SK-N-SH (cell line): Measurements from ENCODE around the gene COL21A1. TPM values are rescaled to one million over a fixed set of nuclear protein-coding genes. Genes with fewer than 3 reads are reported as not detected.

ENCODE experiments used
- CTCF ChIA-PET: fragments of 300-600, 350-600 bp; formaldehyde crosslinking; extraction: SDS; loops from one replicate; lab custom pipeline; 2021; lab: Yijun Ruan, JAX
- POLR2A ChIA-PET: fragments of 350-600 bp; sonication (Branson Sonifier 250); formaldehyde crosslinking; extraction: SDS; loops from one replicate; lab custom pipeline; 2020; ENCODE audit warnings: antibody characterized with exemption, inconsistent platforms; lab: Yijun Ruan, JAX
- DNase-seq: peaks from one replicate; pipeline ENCODE4 v3.0.0; 2012
- H2AFZ ChIP-seq: fragments of 200-600 bp; sonication (generic); 2 replicates; pipeline ENCODE4 v1.8.1; 2016; ENCODE audit warnings: antibody characterized with exemption, mild to moderate bottlenecking, low read depth
- H3F3A ChIP-seq: fragments of 200-600 bp; sonication (generic); replicated peaks from 2 replicates; pipeline ENCODE3; 2016; ENCODE audit warnings: antibody characterized with exemption, mild to moderate bottlenecking; ENCODE audit not compliant: insufficient read depth
- H3K27ac ChIP-seq, 2 experiments: fragments of 200-500 bp in 1 of 2; fragments of 200-600 bp in 1 of 2; sonication (Bioruptor generic) in 1 of 2; sonication (generic), shearing (Covaris generic) in 1 of 2; 2 replicates each; pipeline versions ENCODE4 v1.5.1 to v1.6.1; 2014 to 2016; ENCODE audit warnings: low read depth in 2 of 2, inconsistent platforms in 1 of 2, low read length in 1 of 2, mild to moderate bottlenecking in 1 of 2, mixed read lengths in 1 of 2
- H3K27me3 ChIP-seq: fragments of 200-600 bp; sonication (generic), shearing (Covaris generic); 2 replicates; pipeline ENCODE4 v1.6.1; 2016; ENCODE audit warnings: mixed run types; ENCODE audit not compliant: insufficient read depth
- H3K36me3 ChIP-seq, 2 experiments: fragments of 200-500 bp in 1 of 2; fragments of 200-600 bp in 1 of 2; sonication (Bioruptor generic) in 1 of 2; sonication (generic) in 1 of 2; replicated peaks in 1 of 2; 2 replicates each; pipeline versions ENCODE3 to v1.5.1; 2014 to 2016; ENCODE audit warnings: low read length in 1 of 2, mild to moderate bottlenecking in 1 of 2; ENCODE audit not compliant: insufficient read depth in 2 of 2, control insufficient read depth in 1 of 2
- H3K4me1 ChIP-seq, 2 experiments: fragments of 200-500 bp in 1 of 2; fragments of 200-600 bp in 1 of 2; sonication (Bioruptor generic) in 1 of 2; sonication (generic), shearing (Covaris generic) in 1 of 2; 2 replicates each; pipeline versions ENCODE4 v1.5.1 to v1.6.1; 2014 to 2016; ENCODE audit warnings: low read depth in 1 of 2, low read length in 1 of 2, mixed run types in 1 of 2; ENCODE audit not compliant: insufficient read depth in 2 of 2, control insufficient read depth in 1 of 2
- H3K4me2 ChIP-seq: fragments of 200-600 bp; sonication (generic), shearing (Covaris generic); 2 replicates; pipeline ENCODE4 v1.6.1; 2017; ENCODE audit warnings: mixed run types
- H3K4me3 ChIP-seq, 2 experiments: fragments of 200-500 bp in 1 of 2; fragments of 200-600 bp in 1 of 2; sonication (Bioruptor generic) in 1 of 2; sonication (generic), shearing (Covaris generic) in 1 of 2; 2 replicates each; pipeline versions ENCODE4 v1.5.1 to v1.8.1; 2014 to 2016; ENCODE audit warnings: low read depth in 2 of 2, inconsistent platforms in 1 of 2, low read length in 1 of 2, mild to moderate bottlenecking in 1 of 2, mixed read lengths in 1 of 2, moderate library complexity in 1 of 2
- H3K79me2 ChIP-seq: fragments of 200-600 bp; sonication (generic); 2 replicates; pipeline ENCODE4 v1.8.1; 2017; ENCODE audit warnings: mild to moderate bottlenecking; ENCODE audit not compliant: insufficient read depth
- H3K9ac ChIP-seq: fragments of 200-600 bp; sonication (generic); 2 replicates; pipeline ENCODE4 v1.6.1; 2017; ENCODE audit warnings: mixed run types
- H3K9me2 ChIP-seq: fragments of 200-600 bp; sonication (generic); 2 replicates; pipeline ENCODE4 v1.6.1; 2017; ENCODE audit warnings: mixed run types
- H3K9me3 ChIP-seq: fragments of 200-600 bp; sonication (generic); 2 replicates; pipeline ENCODE4 v1.6.1; 2017; ENCODE audit warnings: mixed run types, mild to moderate bottlenecking, moderate library complexity
- H4K20me1 ChIP-seq: fragments of 200-600 bp; sonication (generic); 2 replicates; pipeline ENCODE4 v1.6.1; 2017; ENCODE audit warnings: mild to moderate bottlenecking, mixed run types; ENCODE audit not compliant: insufficient read depth
- CHD2 ChIP-seq: fragments of 150-350 bp; IDR thresholded peaks from 2 replicates; pipeline ENCODE4 v1.6.1; 2018; ENCODE audit warnings: low read length; ENCODE audit not compliant: partially characterized antibody
- EP300 ChIP-seq, 2 experiments: IDR thresholded peaks; 2 replicates each; pipeline versions ENCODE4 v1.4.0 to v1.6.1; 2012; ENCODE audit warnings: borderline replicate concordance in 1 of 2, low read depth in 1 of 2, low read length in 1 of 2
- EZH2phosphoT487 ChIP-seq: fragments of 200-600 bp; sonication (generic); IDR thresholded peaks from 2 replicates; pipeline ENCODE4 v1.6.1; 2017; ENCODE audit warnings: low read depth, mixed run types, mild to moderate bottlenecking, antibody characterized with exemption, moderate library complexity, borderline replicate concordance
- FOXJ3 ChIP-seq: sonication (generic); formaldehyde crosslinking; IDR thresholded peaks from 2 replicates; pipeline ENCODE4 v1.5.1; 2020; ENCODE audit warnings: mild to moderate bottlenecking, missing genetic modification reagents
- FOXM1 ChIP-seq: IDR thresholded peaks from 2 replicates; pipeline ENCODE4 v1.4.0; 2012; ENCODE audit warnings: low read depth, mild to moderate bottlenecking
- GATA2 ChIP-seq: sonication (generic); formaldehyde crosslinking; IDR thresholded peaks from 2 replicates; pipeline ENCODE4 v1.5.0; 2020; ENCODE audit warnings: mild to moderate bottlenecking, missing genetic modification reagents
- JUND ChIP-seq: IDR thresholded peaks from 2 replicates; pipeline ENCODE4 v1.4.0; 2012
- MEF2A ChIP-seq: IDR thresholded peaks from 2 replicates; pipeline ENCODE4 v1.4.0; 2012; ENCODE audit warnings: low read depth, borderline replicate concordance
- NFIC ChIP-seq: IDR thresholded peaks from 2 replicates; pipeline ENCODE4 v1.4.0; 2012; ENCODE audit warnings: borderline replicate concordance
- NRF1 ChIP-seq: IDR thresholded peaks from 2 replicates; pipeline ENCODE4 v1.6.1; 2012; ENCODE audit warnings: low read depth, mild to moderate bottlenecking, low read length
- RAD21 ChIP-seq: IDR thresholded peaks from 2 replicates; pipeline ENCODE4 v1.6.1; 2012; ENCODE audit warnings: mild to moderate bottlenecking, low read length
- RCOR1 ChIP-seq: fragments of 150-350 bp; IDR thresholded peaks from 2 replicates; pipeline ENCODE4 v1.6.1; 2017; ENCODE audit warnings: antibody characterized with exemption, low read length
- RXRA ChIP-seq: IDR thresholded peaks from 2 replicates; pipeline ENCODE4 v1.4.0; 2012; ENCODE audit warnings: low read depth, mild to moderate bottlenecking, borderline replicate concordance
- SIN3A ChIP-seq: IDR thresholded peaks from 2 replicates; pipeline ENCODE4 v1.6.1; 2012; ENCODE audit warnings: low read depth, mild to moderate bottlenecking, low read length, moderate library complexity, borderline replicate concordance
- SMC3 ChIP-seq: IDR thresholded peaks from 2 replicates; pipeline ENCODE4 v1.6.1; 2012; ENCODE audit warnings: low read depth, low read length, improper control_type of control experiment
- TAF1 ChIP-seq: IDR thresholded peaks from 2 replicates; pipeline ENCODE4 v1.6.1; 2012; ENCODE audit warnings: low read depth, mild to moderate bottlenecking, low read length, moderate library complexity, borderline replicate concordance
- WGBS: methylation state at CpG from one replicate; pipeline ENCODE4 v1.1.6; 2017; ENCODE audit warnings: low lambda C conversion rate; 5-methylcytosine and 5-hydroxymethylcytosine counted together
- polyA plus RNA-seq, 3 experiments: library from polyadenylated mRNA; depleted of rRNA; stranded (reverse); fragments of >200 nt; gene quantifications; 2 replicates each; pipeline ENCODE4 v1.2.3, GENCODE V29; 2012
- TF ChIP-seq, protein P1 (sequence below): IDR thresholded peaks from 2 replicates; pipeline ENCODE4; 2012
- TF ChIP-seq, protein P2 (sequence below): fragments of 150-350 bp; IDR thresholded peaks from 2 replicates; pipeline ENCODE4 v1.6.1; 2017; ENCODE audit warnings: antibody characterized with exemption, low read length, low read depth, borderline replicate concordance
- TF ChIP-seq, protein P3 (sequence below): fragments of 200-600 bp; sonication (generic); IDR thresholded peaks from 2 replicates; pipeline ENCODE4 v1.6.1; 2017; ENCODE audit warnings: antibody characterized with exemption, mild to moderate bottlenecking, moderate library complexity

COL21A1 gene
- polyA plus RNA-seq, 1 of the 3 experiments (the other 2 are of a cell fraction): 0.07 TPM

DNA sequence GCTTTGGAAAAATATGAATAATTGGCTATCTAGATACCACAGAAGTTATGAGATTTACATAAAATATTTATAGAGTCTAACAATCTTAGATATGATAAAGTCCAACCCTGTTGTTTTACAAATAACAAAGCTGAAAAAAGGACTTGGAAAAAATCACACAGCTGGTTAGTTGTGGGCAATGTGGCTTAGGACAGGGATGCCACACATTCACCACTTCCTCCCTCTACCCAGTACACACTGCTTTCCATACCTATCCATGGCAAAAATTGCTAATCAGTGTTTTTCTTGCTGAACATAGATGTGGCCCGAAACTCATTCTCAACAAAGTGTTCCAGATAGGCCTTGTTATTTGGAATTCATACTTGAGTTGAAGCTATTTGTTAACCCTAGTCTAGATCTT is 224.7 kb downstream of the COL21A1 start:
- Histone ChIP-seq H3K27ac (no peak overlapping the region), H3K4me2 (no peak overlapping the region), H3K4me3 (no peak overlapping the region), H3F3A (peaks cover 5% of the 10 kb centered on the region), H3K9ac (no peak overlapping the region), H3K36me3 (no peaks in the 10 kb centered on the region), H3K79me2 (no peaks in the 10 kb centered on the region), H3K9me2 (no peaks in the 10 kb centered on the region), H2AFZ (no peak overlapping the region), H4K20me1 (no peaks in the 10 kb centered on the region), H3K4me1 (peaks cover 0 to 9% of the 10 kb centered on the region in 2 experiments; a peak in 3 of 4 replicates), H3K9me3 (no peaks in the 10 kb centered on the region), H3K27me3 (no peaks in the 10 kb centered on the region)
- ChIA-PET CTCF (no interaction called here), POLR2A (no interaction called here)
- WGBS: 50% methylated on average over 1 of the region's 1 CpG
- DNase-seq: no peak
- TF ChIP-seq NFIC: no peak
- TF ChIP-seq SMC3: no peak
- no peak for TF ChIP-seq SIN3A
- TF ChIP-seq GATA2 (CRISPR knock-in tag): no peak
- no peak for TF ChIP-seq CHD2
- no peak for TF ChIP-seq TAF1
- TF ChIP-seq NRF1: no peak
- TF ChIP-seq EP300 (IDR thresholded peaks at IDR 0.05; ENCODE audit: borderline replicate concordance in 1 of 2, low read depth in 1 of 2, low read length in 1 of 2): no peak
- TF ChIP-seq, protein P1, sequence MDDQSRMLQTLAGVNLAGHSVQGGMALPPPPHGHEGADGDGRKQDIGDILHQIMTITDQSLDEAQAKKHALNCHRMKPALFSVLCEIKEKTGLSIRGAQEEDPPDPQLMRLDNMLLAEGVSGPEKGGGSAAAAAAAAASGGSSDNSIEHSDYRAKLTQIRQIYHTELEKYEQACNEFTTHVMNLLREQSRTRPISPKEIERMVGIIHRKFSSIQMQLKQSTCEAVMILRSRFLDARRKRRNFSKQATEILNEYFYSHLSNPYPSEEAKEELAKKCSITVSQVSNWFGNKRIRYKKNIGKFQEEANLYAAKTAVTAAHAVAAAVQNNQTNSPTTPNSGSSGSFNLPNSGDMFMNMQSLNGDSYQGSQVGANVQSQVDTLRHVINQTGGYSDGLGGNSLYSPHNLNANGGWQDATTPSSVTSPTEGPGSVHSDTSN: no peak
- no peak for TF ChIP-seq FOXM1
- TF ChIP-seq JUND: no peak
- TF ChIP-seq MEF2A: no peak
- no peak for TF ChIP-seq EZH2phosphoT487
- TF ChIP-seq, protein P2, sequence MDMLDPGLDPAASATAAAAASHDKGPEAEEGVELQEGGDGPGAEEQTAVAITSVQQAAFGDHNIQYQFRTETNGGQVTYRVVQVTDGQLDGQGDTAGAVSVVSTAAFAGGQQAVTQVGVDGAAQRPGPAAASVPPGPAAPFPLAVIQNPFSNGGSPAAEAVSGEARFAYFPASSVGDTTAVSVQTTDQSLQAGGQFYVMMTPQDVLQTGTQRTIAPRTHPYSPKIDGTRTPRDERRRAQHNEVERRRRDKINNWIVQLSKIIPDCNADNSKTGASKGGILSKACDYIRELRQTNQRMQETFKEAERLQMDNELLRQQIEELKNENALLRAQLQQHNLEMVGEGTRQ: no peak
- TF ChIP-seq RAD21: no peak
- TF ChIP-seq FOXJ3: no peak
- TF ChIP-seq RXRA: no peak
- TF ChIP-seq RCOR1: no peak

DNA sequence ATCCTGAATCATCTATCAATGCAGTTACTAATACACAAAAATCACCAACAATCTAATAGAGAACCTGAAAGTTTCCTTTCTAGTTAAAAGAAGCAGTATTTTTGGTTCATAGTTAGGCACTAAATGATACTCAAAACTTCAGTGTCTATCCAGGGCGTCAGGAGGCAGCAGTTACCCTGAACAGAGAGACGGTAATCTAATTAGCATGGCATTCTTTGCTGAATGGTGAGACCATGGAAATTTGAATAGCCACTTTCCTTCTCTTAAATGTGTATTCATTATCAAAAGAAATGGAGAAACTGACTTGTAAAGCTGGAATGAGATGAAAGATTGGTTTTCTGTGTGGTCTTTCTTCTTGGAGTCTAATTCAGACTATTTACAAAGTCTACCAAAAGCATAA is 225.4 kb downstream of the COL21A1 start:
- POLR2A ChIA-PET: no interaction called here
- Histone ChIP-seq H3K9ac (no peak overlapping the region), H3K4me2 (no peak overlapping the region), H3F3A (peaks cover 5% of the 10 kb centered on the region), H3K9me3 (no peaks in the 10 kb centered on the region), H3K4me3 (no peak overlapping the region), H3K79me2 (no peaks in the 10 kb centered on the region), H3K27ac (no peak overlapping the region), H3K9me2 (no peaks in the 10 kb centered on the region), H4K20me1 (no peaks in the 10 kb centered on the region), H3K36me3 (no peaks in the 10 kb centered on the region), H2AFZ (no peak overlapping the region), H3K27me3 (no peaks in the 10 kb centered on the region), H3K4me1 (peaks cover 0 to 9% of the 10 kb centered on the region in 2 experiments; a peak in 3 of 4 replicates)
- CTCF ChIA-PET: no interaction called here
- 32% methylated on average over 2 of the region's 2 CpGs for WGBS
- DNase-seq: no peak
- TF ChIP-seq RAD21 (peak; percentile 46), SMC3 (peak; percentile 36), CHD2 (no peak)
- TF ChIP-seq, protein P3, sequence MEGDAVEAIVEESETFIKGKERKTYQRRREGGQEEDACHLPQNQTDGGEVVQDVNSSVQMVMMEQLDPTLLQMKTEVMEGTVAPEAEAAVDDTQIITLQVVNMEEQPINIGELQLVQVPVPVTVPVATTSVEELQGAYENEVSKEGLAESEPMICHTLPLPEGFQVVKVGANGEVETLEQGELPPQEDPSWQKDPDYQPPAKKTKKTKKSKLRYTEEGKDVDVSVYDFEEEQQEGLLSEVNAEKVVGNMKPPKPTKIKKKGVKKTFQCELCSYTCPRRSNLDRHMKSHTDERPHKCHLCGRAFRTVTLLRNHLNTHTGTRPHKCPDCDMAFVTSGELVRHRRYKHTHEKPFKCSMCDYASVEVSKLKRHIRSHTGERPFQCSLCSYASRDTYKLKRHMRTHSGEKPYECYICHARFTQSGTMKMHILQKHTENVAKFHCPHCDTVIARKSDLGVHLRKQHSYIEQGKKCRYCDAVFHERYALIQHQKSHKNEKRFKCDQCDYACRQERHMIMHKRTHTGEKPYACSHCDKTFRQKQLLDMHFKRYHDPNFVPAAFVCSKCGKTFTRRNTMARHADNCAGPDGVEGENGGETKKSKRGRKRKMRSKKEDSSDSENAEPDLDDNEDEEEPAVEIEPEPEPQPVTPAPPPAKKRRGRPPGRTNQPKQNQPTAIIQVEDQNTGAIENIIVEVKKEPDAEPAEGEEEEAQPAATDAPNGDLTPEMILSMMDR: peak; percentile 44
- TF ChIP-seq, protein P1: no peak
